Measurements from ENCODE around the gene GRIN2A.

GRIN2A gene

GRCh38 chr16:10083301-10083700 is 98.9 kb downstream of the GRIN2A start:
- no peak for DNase-seq

- no peak for DNase-seq
These were observed 100.9 kb downstream of the GRIN2A start for GRCh38 chr16:10081201-10081940.

- DNase-seq = no peak
These were observed 102.0 kb downstream of the GRIN2A start for GRCh38 chr16:10080051-10080772.

- DNase-seq = no peak
These were observed 103.7 kb downstream of the GRIN2A start for GRCh38 chr16:10078541-10078949.

GRCh38 chr16:10077861-10078260 is 104.4 kb downstream of the GRIN2A start:
- no peak for DNase-seq

DNA sequence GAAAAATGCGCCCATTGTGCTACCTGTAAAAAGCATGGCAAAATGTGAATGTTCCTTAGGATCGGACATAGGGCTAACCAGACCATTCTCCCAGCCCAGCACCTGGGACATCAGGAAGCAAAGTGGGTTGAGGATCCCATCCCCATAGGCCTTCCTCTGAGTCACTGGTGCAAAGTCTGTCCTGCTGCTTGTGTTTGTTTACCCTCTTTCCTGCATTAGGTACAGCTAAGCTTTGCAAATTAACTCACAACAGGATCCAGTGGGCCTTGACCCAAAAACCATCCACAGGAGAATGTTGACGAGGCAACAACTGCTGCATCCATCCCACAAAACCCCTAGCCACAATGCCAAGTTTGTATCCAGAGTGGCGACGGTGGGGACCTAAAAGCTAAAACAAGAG is 106.2 kb downstream of the GRIN2A start:
- no peak for DNase-seq

DNA sequence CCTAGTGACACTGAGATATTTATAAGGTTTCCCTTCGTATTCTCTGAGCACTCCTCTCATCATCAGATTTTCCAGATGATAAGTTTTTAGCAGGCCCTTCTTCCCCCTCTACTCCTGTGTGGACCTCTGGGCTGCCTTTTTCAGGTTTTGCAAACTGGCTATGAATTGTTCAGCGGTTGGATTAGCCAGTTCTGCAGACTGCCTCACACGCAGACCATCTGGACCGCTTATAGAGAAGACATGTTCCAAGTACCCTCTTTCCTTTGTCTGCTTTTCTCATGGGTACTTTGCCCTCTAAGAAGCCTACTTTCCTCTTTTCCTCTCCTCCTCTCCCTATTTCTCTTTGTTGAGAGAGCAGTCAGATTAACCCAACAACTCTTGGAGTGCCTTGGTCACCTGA is 111.6 kb downstream of the GRIN2A start:
- DNase-seq = no peak

- DNase-seq = no peak
These were observed 112.9 kb downstream of the GRIN2A start for GRCh38 chr16:10069374-10069773.

- no peak for DNase-seq
These were observed 114.4 kb downstream of the GRIN2A start for GRCh38 chr16:10067835-10068234.

DNA sequence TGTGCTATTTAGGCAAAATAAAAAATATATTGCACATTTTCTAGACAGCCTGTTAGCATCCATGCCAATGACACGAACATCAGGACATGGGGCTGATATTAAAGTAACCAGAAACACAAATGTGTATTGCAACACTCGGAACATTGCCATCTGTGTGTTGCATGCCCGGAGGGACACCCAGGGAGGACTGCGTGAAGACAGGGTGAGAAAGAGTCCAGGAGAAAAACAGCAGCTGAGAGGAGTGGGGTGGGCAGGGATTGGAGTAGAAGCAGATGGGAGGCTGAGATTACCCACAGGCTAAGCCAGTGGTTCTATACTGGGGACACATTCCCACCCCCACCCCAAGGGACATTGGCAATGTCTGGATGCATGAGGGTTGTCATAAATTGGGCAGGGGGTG is 114.8 kb downstream of the GRIN2A start:
- DNase-seq = no peak

DNA sequence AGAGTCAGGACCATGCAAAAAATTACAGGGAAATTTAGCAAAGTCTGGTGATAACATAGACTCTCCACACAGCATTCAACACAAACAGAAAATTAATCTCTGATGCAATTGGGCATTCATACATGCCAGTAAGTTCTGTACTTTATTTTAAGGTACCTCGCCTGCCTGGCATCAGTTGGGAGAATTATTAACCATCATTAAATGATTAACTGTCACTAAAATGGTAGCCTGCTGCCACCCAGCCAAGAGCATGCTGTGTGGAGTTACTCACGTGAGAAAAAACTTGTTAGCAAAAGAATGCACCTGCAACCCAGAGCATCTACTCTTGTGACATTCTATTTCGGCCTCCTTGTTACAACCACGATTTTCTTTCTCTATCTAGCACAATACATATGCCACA is 117.2 kb downstream of the GRIN2A start:
- no peak for DNase-seq

DNA sequence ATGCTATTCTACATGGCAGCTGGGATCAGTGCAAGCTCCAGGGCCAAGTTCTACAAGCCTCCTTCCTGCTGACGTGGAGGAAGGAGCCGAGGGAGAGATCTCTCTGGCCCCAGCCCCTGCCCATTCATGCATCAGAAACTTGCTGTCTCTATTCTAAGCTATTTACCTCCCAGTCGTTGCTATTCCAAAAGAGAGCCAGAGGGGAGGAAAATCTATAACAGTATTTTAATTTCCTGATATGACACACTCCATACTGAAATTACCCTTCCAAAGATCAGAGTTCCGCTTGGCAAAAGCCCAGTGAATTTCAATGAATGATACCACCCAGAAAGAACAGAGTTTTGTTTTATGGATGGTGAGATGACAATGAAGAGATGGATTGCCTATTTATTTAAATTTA is 133.4 kb downstream of the GRIN2A start:
- no peak for DNase-seq

DNA sequence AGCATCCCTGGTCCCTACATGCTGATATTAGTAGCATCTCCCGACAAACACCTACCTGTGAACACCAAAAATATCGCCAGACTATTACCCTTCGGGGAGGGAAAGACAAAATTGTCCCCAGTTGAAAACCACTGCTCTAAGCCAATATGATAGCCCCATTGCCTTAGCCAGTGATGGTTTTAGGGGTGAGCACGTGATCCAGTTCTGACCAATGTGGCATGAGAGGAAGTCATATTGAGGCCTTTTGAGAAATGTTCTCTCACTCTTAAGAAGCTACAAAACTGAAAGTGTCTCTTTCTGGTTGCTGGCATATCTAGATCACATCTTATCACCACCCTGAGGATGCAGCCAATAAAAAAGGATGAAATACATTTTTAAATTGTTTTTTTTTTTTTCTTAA is 136.3 kb downstream of the GRIN2A start:
- DNase-seq = no peak

GRCh38 chr16:10045291-10045775 is 136.9 kb downstream of the GRIN2A start:
- DNase-seq = no peak

DNA sequence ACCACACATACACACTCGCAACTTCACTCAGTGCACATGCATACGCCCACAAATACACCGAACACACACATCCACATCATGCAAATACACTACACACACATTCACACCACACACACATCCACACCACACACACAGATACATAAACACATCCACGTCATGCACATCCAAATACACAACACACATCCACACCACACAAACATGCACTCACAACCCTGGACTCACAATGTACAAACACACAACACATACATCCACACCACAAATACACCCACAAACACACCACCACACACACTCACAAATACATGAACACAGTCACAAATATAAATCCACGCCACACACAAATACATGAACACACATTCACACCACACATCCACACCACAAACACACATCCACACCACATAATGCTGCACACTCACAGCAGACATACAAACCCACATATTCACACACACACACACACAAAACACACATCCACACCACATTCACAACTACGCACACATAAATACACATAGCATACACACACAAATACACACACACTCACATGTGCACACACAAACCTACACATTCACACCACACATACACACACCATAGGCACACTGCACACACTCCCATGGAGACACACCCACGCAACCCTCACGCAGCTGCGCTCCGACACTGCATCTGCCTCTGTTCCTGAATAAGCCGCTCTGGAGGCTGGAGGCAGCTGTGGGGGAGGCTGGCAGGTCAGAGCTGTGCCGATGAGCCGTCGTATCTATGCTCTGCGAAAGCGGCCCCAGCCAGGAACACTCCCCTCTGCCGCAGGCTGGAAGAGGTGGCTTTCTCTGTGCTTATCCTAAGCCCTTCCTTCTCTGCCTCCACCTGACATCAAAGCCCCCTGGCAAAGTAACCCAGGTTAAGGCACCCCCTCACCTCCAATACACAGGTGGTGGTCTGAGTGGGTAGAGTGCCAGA is 141.8 kb downstream of the GRIN2A start:
- DNase-seq = no peak

DNA sequence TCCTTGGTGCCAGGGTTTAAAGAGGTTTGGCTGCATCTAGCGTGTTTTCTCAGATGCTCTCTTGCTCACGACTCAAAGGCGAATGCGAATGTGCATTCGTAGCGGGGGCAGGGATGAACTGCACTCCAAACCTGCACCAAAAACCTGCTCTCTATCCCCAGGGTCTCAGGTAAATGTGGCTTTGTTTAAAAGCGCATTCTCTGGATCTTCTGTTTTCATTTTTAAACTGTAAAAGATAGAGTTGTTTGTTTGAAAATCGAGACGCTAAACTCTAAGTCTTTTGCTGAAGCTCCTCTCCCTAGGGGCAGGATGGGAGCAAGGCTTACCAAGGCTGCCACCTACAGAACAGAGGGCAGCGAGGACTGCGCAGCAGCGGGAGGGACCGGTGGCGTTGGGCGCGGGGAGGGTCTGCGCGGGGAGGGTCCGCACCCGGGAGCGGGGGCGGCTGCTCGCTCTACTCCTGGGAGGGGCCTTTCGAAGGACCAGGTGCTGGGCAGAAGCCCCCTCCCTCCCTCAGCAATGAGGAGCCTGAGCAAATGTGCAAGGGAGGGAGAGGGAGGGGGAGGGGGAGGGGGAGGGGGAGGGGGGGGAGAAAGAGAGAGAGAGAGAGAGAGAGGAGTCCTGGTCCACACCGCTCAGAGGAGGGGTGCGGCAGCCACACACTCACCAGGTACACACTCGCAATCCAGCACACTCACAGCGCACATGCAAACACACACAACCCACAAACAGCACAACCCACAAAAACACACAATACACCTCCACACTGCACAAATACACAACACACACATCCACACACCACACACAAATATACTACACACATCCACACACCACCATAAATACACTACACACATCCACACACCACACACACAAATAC is 142.8 kb downstream of the GRIN2A start:
- DNase-seq = no peak

DNA sequence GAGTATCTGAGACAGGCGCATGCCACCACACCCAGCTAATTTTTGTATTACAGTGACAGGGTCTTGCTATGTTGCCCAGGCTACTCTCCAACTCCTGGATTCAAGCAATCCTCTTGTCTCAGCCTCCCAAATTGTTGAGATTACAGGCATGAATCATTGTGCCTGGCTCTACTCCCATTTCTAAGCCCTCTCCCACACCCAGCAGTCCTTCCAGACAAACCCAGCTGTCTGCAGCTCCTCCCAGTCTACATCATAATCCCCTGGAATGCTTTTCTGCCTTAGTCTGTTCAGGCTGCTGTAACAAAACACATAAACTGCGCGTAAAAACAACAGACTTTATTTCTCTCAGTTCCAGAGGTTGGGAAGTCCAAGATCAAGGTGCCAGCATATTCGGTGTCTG is 144.5 kb downstream of the GRIN2A start:
- DNase-seq = no peak

DNA sequence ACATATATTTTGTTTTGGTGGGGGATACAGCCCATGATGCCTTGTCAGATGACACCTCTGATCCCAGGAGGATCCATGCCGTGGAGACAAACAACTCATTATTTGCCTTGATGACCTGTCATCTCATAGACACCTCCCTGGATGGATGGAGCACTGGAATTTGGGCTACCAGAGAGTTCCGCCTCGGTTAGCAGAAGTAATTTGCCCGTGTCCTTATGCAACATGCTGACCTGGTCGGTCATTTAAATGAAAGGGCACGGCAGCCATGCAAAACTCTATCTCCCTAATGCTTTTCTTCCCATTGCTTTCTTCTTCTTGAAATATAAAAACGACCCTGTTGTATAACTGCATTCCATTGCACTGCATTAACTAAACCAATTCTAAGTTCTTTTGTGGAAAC is 145.3 kb downstream of the GRIN2A start:
- DNase-seq = no peak

- no peak for DNase-seq
These were observed 148.7 kb downstream of the GRIN2A start for GRCh38 chr16:10033556-10033955.

DNA sequence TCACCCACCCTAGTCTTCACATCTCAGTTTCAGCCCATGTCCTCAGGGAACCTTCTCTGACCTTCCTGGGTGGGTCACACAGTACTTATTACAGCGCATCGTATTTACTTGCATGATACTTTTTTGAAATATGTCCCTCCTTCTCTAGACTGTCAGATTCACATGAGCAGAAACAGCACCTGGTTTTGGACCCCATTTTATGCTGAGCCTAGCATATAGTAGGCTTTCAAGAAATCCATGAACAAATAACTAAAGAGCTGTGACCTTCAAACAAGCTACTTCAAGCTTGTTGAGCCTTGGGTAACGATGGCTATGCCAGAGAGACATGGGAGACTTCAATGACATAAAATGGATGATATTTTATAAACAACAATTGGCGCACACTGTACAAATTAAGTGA is 150.3 kb downstream of the GRIN2A start:
- no peak for DNase-seq

DNA sequence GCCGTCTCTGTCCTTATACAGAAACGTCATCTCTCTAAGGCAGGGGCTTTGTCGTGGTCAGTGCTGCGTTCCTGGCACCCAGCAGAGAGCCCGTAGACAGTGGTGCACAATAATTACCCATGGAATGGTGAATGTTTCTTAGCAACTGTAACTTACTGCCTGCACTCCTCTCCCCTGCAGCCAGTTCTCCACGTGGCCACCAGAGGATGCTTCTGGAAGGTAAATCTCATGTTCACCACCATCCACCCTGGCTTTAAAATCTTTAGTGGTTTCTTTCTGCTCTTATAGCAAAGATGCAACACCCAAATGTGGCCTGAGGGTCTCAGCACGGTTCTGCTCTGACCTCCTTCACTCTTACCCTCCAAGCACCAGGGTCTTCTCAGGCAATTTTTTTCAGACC is 150.8 kb downstream of the GRIN2A start:
- DNase-seq = no peak

- no peak for DNase-seq
These were observed 153.6 kb downstream of the GRIN2A start for GRCh38 chr16:10028644-10029043.
